ENCODE results near the gene RAB8A. TPM values are rescaled to one million over a fixed set of nuclear protein-coding genes. Genes with fewer than 3 reads are reported as not detected.

The RAB8A gene
- total and polyA plus RNA-seq, 9 of the 15 experiments (the other 6 are each of a cell fraction or from before 2014, with no cell fraction given): 11.2 to 102 (median 53.2) TPM

DNA sequence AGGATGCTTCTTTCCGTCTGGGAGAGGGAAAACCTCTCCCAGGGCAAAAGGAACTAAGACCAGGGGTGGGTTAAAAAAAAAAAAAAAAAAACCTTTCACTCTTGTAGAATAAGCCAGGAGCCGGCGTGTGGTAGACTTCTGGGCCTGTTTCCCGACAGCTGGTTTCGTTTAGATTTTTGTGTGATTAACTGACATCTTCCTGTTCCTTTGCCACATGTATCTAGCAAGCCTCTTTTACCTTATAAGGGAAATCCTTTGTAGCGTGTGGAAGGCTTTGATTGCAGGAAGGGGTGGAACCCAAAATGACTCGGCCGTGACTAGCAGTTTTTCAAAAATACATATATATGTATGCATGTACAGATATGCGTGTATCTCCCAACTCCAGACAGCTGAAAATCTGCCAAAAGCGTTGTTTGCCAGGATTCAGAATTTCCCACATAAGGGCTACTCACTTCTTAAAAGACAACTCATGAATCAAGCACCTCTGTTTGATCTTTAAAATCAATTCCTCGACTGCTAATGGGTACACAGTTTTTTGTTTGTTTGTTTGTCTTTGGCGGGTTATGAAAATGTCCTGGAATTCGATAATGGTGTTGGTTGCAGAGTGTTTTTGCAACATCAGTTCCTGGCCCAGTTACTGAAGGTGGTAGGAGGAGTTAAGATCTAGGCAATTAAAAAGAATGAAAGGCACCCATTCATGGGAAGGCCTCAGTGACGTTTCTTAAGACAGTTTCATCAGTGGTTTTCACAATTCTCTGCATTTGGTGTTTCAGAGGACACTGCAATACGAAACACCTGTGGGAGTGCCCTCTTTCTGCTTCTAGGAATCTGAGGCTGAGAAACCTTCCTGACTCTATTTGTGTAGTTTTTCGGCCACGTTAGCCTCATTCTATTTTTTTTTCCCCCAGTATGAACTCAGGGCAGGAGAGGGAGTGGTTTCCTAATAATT lies 32.7 kb upstream of the RAB8A start (continued):
- TF ChIP-seq, protein P1, sequence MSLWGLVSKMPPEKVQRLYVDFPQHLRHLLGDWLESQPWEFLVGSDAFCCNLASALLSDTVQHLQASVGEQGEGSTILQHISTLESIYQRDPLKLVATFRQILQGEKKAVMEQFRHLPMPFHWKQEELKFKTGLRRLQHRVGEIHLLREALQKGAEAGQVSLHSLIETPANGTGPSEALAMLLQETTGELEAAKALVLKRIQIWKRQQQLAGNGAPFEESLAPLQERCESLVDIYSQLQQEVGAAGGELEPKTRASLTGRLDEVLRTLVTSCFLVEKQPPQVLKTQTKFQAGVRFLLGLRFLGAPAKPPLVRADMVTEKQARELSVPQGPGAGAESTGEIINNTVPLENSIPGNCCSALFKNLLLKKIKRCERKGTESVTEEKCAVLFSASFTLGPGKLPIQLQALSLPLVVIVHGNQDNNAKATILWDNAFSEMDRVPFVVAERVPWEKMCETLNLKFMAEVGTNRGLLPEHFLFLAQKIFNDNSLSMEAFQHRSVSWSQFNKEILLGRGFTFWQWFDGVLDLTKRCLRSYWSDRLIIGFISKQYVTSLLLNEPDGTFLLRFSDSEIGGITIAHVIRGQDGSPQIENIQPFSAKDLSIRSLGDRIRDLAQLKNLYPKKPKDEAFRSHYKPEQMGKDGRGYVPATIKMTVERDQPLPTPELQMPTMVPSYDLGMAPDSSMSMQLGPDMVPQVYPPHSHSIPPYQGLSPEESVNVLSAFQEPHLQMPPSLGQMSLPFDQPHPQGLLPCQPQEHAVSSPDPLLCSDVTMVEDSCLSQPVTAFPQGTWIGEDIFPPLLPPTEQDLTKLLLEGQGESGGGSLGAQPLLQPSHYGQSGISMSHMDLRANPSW (CRISPR knock-in tag; IDR thresholded peaks at IDR 0.05): no peak
- TF ChIP-seq TRIM28 (IDR thresholded peaks at IDR 0.05) (peak; percentile 35; the same call in 1 of the 2 replicates), CXXC5 (CRISPR knock-in tag; IDR thresholded peaks at IDR 0.05) (peak; percentile 89), ZNF263 (CRISPR knock-in tag; IDR thresholded peaks at IDR 0.05; ENCODE audit: borderline replicate concordance) (no peak), DNMT1 (IDR thresholded peaks at IDR 0.05) (no peak), BHLHE40 (IDR thresholded peaks at IDR 0.05; ENCODE audit: low read length) (peak; percentile 45; the same call in 1 of the 2 replicates), MCM5 (IDR thresholded peaks at IDR 0.05; ENCODE audit: low read depth) (no peak)
- TF ChIP-seq, protein P2, sequence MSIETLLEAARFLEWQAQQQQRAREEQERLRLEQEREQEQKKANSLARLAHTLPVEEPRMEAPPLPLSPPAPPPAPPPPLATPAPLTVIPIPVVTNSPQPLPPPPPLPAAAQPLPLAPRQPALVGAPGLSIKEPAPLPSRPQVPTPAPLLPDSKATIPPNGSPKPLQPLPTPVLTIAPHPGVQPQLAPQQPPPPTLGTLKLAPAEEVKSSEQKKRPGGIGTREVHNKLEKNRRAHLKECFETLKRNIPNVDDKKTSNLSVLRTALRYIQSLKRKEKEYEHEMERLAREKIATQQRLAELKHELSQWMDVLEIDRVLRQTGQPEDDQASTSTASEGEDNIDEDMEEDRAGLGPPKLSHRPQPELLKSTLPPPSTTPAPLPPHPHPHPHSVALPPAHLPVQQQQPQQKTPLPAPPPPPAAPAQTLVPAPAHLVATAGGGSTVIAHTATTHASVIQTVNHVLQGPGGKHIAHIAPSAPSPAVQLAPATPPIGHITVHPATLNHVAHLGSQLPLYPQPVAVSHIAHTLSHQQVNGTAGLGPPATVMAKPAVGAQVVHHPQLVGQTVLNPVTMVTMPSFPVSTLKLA (conservative IDR thresholded peaks at IDR 0.05): peak; percentile 56 to 91; a peak in 3 of 4 replicates
- TF ChIP-seq, protein P3, sequence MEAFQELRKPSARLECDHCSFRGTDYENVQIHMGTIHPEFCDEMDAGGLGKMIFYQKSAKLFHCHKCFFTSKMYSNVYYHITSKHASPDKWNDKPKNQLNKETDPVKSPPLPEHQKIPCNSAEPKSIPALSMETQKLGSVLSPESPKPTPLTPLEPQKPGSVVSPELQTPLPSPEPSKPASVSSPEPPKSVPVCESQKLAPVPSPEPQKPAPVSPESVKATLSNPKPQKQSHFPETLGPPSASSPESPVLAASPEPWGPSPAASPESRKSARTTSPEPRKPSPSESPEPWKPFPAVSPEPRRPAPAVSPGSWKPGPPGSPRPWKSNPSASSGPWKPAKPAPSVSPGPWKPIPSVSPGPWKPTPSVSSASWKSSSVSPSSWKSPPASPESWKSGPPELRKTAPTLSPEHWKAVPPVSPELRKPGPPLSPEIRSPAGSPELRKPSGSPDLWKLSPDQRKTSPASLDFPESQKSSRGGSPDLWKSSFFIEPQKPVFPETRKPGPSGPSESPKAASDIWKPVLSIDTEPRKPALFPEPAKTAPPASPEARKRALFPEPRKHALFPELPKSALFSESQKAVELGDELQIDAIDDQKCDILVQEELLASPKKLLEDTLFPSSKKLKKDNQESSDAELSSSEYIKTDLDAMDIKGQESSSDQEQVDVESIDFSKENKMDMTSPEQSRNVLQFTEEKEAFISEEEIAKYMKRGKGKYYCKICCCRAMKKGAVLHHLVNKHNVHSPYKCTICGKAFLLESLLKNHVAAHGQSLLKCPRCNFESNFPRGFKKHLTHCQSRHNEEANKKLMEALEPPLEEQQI (IDR thresholded peaks at IDR 0.05): no peak
